Thymus (tissue), 2 donors: ENCODE results near the gene TAF15. TPM values are rescaled to one million over a fixed set of nuclear protein-coding genes. Genes with fewer than 3 reads are reported as not detected.

Experiments
- polyA plus RNA-seq: library from polyadenylated mRNA; stranded (reverse); fragments of 200-250 nt; gene quantifications from one replicate; pipeline ENCODE4 v1.2.3, GENCODE V29; 2013
- total RNA-seq: library from RNA; stranded (reverse); fragments of 120-200 nt; gene quantifications from one replicate; pipeline ENCODE4 v1.2.4, GENCODE V29; 2013
- donor health status: healthy.

Gene TAF15
- total and polyA plus RNA-seq, 2 donors, result 26.1 to 95.9 TPM

Other genes with a start within 250 kb of the TAF15 start
- gene SLFN14, start 248.7 kb upstream of the TAF15 start, total RNA-seq, result 0.19 TPM
- gene SLFN14, start 248.7 kb upstream of the TAF15 start, polyA plus RNA-seq, result 0.02 TPM
- gene PEX12, start 230.9 kb upstream of the TAF15 start, total RNA-seq, result 5.0 TPM
- 4.8 TPM for gene PEX12, start 230.9 kb upstream of the TAF15 start, polyA plus RNA-seq
- 34.7 TPM for gene AP2B1, start 222.2 kb upstream of the TAF15 start, total RNA-seq
- gene AP2B1, start 222.2 kb upstream of the TAF15 start, polyA plus RNA-seq, result 39.1 TPM
- 0.76 TPM for gene RASL10B, start 77.8 kb upstream of the TAF15 start, total RNA-seq
- 0.80 TPM for gene RASL10B, start 77.8 kb upstream of the TAF15 start, polyA plus RNA-seq
- gene GAS2L2, start 56.2 kb upstream of the TAF15 start, total RNA-seq, result not detected
- gene GAS2L2, start 56.2 kb upstream of the TAF15 start, polyA plus RNA-seq, result 0.21 TPM
- gene C17orf50, start 48.6 kb upstream of the TAF15 start, total RNA-seq, result 0.09 TPM
- 0.14 TPM for gene C17orf50, start 48.6 kb upstream of the TAF15 start, polyA plus RNA-seq
- gene MMP28, start 13.8 kb upstream of the TAF15 start, total RNA-seq, result 1.1 TPM
- gene MMP28, start 13.8 kb upstream of the TAF15 start, polyA plus RNA-seq, result 4.7 TPM
- 0.05 TPM for gene HEATR9, start 59.4 kb downstream of the TAF15 start, total RNA-seq
- gene HEATR9, start 59.4 kb downstream of the TAF15 start, polyA plus RNA-seq, result 0.82 TPM
- gene CCL5, start 70.9 kb downstream of the TAF15 start, total RNA-seq, result 26.7 TPM
- 27.4 TPM for gene CCL5, start 70.9 kb downstream of the TAF15 start, polyA plus RNA-seq
- gene RDM1, start 121.3 kb downstream of the TAF15 start, total RNA-seq, result 5.7 TPM
- 1.1 TPM for gene RDM1, start 121.3 kb downstream of the TAF15 start, polyA plus RNA-seq
- not detected for gene LYZL6, start 134.2 kb downstream of the TAF15 start, total RNA-seq
- gene LYZL6, start 134.2 kb downstream of the TAF15 start, polyA plus RNA-seq, result 0.11 TPM
- 0.09 TPM for gene CCL16, start 172.0 kb downstream of the TAF15 start, total RNA-seq
- gene CCL16, start 172.0 kb downstream of the TAF15 start, polyA plus RNA-seq, result 0.46 TPM
- 4.1 TPM for gene CCL14, start 177.2 kb downstream of the TAF15 start, total RNA-seq
- 94.2 TPM for gene CCL14, start 177.2 kb downstream of the TAF15 start, polyA plus RNA-seq
- not detected for gene CCL15, start 192.1 kb downstream of the TAF15 start, total RNA-seq
- gene CCL15, start 192.1 kb downstream of the TAF15 start, polyA plus RNA-seq, result 0.73 TPM
- gene CCL23, start 208.5 kb downstream of the TAF15 start, total RNA-seq, result 0.61 TPM
- gene CCL23, start 208.5 kb downstream of the TAF15 start, polyA plus RNA-seq, result 4.2 TPM